Mucosa of gallbladder (tissue), 1 donor: Measurements from ENCODE around the gene CRYBA2. TPM values are rescaled to one million over a fixed set of nuclear protein-coding genes. Genes with fewer than 3 reads are reported as not detected.

Experiments used
- DNase-seq: peaks from one replicate; pipeline ENCODE4 v3.0.0-alpha.2; 2020; ENCODE audit warnings: low spot score
- total RNA-seq: library from RNA; stranded (reverse); gene quantifications from one replicate; pipeline ENCODE4 v1.2.1, GENCODE V29; 2021
- donor health status: DM: no; HTN: no; CAD: no.

CRYBA2 gene
- total RNA-seq, 1 donor from 2014 or later: not detected

DNA sequence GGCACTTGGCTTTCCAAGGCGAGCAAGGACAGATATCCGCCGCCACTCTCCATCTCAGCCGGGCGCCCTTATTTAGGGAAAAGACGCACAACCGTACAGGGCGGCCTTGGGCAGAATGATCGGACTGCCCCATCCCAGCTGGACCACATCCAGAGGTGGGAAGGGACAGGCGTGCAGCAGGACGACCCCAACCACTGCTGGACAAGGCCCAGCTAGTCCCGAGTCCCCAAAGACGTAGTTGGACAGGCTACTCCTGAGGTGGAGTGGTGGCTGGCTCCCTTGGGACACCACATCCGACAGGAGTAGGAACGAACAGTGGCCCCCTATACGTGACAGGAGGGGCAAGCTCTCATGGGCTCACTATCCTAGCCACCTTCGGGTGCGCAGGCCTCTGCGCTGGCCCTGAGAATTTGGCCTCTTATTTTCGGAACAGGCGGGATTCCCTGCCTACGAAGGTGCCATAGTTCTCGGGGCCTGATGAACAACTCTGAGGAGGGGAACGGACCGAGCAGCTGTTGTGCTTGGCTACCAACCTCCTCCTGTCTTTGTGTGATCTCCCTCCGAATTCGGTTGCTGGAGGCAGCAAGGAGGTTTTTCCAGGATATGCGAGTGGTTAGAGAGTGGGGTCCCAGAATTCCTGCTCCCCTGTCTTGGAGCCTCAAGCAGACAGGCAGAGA is 10.5 kb downstream of the CRYBA2 start:
- DNase-seq: no peak

DNA sequence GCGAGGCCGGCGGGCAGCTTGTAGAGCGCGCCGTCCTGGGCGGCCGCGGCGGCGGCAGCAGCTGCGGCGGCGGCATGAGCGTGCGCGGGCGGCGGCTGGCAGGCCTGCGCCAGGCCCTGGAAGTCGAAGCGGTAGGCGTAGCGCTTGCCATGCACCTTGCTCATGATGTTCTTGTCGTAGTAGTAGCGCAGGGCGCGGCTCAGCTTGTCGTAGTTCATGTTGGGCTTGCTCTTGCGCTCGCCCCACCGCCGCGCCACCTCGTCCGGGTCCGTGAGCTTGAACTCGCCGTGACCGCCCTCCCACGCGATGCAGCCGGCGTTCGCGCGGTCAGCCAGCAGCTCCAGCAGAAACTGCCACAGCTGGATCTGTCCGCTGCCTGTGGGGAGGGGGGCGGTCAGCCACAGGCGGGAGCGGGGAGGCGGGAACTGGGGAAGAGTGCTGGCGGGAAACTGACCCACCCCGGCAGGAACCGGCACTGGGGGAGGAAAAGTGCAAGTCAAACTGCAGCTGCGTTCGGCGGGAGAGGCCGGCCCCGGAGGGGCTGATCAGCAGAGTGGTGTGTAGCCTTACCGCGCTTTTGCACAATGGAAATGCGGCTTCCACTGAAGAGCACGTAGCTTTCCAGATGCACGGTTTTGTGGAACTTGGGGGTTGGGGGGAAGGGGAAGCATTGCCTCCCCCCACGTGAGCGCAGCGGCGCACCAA is 11.2 kb downstream of the CRYBA2 start:
- no peak for DNase-seq

DNA sequence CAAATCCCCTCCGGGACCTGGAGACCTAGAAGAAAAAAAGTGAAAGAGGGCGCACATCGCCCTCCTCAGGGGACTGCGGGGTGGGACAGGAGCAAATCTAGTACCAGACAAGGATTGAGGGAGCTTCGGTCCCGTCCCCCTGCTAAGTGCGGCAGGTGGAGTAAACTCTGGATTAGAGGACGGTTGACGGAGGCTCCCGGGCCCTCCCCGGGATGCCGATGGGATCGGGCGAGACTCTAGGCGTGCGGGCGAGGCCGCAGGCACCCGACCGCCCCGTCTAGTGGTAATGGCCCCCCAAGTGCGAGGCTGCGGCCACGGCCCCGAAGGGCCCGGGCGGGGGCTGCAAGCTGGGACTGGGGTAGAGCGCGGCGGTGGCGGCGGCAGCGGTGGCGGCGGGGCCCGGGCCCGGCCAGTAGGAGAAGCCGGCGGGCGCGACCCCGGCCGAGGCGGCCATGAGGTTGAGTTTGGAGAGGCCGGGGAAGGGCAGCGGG is 11.8 kb downstream of the CRYBA2 start:
- DNase-seq: no peak

DNA sequence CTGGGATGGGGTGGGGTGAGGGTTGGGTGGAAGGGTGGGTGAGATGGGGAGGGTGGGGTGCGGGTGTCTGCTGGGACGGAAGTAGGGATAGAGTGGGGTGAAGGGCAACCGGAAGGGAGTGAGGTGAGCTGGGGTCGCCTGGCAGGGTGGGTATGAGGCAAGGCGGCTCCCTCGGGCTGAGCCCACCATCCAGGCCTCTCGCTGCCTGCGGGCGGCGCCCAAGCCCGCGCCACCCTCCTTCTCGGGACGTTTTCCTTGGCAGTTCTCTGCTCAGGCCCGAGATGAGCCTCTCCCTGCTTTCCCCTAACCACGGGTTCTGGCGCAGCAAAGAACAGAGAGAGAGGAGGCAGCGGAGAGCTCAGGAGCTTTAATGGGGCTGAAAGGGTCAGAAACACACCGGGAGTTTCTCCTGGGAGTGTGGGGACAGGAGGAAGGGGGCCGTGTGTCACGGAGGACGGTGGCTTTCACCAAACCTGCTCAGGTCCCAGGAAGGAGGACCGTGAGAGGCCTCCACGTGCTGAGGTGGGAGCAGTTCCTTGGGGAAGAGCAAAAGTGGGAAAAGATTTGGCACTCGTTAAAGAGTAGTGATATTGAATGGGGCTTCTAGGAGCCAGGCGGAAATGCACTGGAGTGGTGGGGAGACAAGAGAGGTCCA is 12.4 kb downstream of the CRYBA2 start:
- no peak for DNase-seq

DNA sequence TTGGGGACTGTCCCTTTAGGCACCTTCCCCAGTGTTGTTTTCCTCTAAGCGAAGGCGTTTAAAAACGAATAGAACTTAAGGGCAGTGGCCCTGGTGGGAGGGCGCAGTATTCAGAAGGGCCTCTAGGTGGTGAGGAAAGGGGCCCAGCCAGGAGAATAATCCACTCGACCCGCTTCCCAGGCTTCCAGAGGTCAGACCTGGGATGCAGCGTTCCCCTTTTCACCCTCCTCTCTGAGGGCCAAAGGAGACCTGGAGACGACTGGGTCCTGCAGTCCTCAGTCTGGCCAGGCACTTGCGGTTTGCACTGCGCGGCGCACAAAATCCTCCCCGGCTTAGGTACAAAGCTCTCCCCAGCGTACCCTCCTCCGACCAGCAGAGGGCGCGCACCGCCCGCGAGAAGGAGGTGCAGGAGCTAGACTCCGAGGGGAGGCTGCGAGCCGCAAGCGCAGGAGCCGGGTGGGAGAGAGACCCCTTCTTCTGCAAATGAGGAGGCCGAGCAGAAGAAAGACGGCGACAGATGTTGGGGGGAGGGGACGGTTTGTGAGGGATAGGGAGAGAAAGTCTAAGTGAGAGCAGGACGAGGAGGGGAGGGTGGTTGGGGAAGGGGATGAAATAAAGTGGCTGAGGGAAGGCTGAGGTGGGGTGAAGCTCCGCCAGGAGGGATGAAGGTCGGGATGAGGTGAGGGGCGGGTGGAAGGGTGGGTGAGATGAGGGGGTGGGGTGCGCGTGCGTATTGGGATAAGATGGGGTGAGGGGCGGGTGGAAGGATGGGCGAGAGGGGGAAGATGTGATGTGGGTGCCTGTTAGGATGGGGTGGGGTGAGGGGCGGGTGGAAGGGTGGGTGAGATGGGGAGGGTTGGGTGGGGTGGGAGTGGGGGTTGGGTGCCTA is 13.1 kb downstream of the CRYBA2 start:
- DNase-seq: peak; percentile 74

DNA sequence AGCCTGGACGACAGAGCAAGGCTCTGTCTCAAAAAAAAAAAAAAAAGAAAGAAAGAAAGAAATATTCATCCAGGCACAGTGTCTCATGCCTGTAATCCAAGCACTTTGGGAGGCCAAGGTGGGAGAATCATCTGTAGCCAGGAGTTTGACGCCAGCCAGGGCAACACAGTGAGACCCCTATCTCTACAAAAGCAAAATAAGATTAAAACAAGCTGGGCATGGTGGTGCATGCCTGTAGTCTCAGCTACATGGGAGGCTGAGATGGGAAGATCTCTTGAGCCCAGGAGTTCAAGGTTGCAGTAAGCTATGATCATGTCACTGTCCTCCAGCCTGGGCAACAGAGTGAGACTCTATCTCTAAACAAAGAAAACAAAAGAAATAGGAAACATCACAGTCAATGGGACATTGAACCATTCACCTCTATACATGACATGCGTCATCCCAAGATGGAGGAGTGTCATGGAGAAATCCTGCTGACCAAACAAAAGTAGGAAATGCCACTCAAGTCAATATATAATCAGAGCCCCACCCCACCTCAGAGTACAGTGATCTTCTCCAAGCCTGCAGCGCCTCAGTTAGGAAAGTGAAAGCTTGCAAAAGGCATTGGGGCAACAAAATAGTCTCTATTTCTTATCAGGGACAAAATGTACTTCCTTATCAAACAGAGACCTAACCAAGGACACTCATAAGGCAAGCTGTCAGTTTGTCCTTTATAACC is 18.0 kb downstream of the CRYBA2 start:
- no peak for DNase-seq

DNA sequence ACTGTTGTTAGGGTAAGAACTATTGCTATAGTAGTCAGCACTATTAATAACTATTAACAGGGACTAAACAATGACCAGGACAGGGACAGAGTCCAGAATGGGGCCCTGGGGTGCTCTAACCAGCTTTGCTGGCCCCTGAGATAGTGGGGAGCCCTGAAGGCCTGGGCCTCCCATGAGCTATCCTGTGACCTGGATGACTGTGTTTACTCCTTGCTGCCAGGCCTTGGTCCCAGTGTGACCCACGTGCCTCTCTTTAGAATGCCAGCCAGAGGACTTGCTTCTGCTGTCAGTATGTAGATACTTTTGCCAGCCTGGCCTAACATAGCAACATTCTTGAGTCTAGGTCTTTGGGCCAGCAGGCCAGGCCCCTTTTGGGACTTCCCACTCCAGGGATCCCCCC is 22.3 kb downstream of the CRYBA2 start:
- no peak for DNase-seq

DNA sequence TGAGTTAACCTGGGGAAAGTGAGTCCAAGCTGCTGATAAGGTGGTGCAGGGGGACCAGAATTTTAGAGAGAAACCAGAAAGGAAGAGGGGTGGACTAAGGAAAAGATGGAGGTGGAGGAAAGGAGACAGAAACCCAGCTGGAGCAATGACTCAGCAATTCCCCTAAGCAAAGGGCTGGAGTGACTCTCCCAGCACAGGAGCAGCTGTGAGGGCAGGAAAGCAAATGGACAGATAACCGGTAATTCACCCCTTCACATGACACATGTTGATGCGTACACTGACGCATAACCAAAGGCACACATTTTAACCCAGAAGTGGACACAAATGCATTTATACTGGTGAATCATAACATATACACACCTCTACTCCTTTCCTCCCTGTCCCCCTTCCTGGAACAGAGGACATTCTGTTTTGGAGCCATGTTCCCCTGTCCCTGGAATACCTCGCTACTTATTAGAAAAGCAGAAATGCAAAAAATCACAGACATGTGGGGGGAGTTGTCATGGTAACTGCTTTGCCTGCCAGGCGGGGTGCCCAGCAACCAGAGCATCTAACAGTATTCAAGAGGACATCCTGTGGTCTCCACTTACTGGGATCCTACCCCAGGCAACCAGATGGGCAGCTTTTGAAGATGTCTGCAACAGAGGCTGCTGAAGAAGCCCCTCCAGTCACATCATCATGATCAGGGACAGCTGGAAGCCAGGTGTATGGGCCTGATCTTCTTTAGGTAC is 29.0 kb downstream of the CRYBA2 start:
- DNase-seq: no peak

DNA sequence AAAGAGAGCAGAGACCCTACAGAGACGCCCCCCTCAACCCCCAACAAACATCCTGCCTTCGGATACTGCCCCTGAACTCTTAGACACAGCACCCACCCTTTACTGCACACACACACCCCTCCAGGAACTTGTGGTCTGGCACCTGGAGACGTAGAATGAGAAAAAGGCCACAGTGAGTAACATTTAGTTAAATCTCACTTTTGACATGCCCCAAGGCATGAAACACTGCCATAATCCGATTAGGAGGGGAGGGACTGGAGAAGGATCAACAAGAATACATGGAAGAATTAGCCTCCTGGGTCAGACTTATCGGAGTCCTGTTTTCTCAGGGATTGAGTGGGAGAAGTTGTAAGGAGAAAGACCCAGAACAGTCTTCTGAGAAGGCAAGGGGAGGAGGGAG is 29.6 kb downstream of the CRYBA2 start:
- no peak for DNase-seq

DNA sequence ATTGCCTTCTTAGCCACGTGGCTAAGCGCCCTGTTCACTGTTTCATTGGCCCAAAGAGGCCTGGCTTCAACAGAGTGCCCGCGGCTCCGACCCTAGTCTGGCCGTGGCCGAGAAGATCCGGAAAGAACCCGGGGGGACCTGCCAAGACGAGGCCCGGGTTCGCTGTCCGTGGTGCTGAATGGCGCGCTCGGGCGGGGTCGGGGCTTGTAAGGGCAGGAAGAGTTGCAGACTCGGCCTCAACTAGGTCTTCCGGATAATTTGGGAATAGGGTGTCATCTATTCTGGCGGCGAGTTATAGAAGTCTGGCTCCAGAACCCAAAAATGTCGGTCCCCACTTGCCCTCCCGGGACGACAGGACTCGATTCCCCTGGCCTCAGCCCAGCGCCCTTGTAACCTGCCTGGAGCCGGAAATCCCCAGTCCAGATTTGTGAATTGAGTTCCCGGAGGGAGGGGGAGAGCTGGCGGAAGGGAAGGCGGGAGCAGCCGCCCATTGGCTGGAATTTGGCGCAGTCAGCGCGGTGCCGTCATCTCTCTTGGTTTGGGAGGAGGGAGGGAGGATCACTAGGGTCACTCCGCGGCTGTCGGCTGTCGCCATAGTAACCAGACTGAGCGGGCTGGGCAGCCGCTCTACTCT is 30.2 kb downstream of the CRYBA2 start:
- peak; percentile 65 for DNase-seq

DNA sequence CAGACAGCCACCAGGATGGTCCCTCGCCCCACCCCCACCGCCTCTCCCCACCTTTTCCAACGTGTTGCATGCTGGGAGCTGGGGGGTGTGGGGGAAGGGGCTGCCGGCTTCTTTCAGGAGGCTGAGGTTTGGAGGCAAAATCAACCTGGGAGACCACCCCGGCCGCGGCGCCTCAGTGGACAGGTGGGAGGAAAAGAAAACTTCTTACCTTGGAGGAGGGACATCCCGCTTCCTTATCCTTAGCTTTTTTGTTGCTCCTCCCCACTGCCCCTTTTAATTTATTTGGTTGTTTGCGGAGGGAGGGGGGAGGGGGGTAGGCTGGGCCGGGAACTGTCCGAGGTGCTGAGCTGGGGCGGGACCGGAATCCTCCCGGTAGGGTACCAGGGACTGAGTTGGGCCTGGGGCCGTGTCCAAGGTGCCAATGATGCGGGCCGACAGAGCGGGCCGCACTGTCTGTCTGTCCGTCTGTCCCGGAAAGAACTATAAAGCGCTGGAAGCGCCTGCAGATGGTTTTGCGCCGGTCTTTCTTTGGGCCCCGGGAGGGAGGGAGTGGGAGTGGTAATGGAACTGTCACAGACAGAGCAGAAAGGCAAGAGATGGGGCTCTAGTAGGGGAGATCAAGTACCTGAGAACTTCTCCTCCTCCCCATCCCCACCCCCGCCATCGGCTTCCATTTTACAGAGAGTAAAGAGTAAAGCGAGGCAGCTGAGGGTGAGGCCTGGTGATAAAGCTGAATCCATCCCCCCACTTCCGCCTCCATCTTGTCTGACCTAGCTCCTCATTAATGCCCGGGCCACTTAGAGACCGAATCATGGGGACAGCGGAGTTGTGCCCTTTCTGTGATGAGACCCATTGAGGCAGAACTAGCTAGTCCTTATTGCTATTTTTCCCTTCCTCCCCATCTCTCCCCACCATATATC is 31.3 kb downstream of the CRYBA2 start:
- no peak for DNase-seq

DNA sequence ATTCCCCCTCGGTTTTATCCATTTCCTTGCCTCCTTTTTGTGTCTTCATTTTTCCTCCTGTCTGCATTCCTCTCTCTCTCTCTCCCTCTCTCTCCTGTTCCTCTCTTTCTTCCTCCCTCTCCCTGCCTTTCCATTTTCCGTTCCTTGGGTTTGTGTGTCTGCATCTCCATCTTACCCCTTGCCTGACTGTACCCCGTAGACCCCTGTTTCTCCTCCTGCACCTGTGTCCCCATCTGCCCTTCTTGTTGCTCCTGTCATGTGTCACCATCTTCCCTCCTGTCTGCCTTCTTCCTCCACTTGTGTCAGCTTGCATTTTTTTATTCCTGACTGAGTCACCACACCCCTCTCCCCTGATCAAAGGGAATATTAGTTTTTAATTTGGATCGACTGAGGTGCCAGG is 32.0 kb downstream of the CRYBA2 start:
- DNase-seq: no peak

DNA sequence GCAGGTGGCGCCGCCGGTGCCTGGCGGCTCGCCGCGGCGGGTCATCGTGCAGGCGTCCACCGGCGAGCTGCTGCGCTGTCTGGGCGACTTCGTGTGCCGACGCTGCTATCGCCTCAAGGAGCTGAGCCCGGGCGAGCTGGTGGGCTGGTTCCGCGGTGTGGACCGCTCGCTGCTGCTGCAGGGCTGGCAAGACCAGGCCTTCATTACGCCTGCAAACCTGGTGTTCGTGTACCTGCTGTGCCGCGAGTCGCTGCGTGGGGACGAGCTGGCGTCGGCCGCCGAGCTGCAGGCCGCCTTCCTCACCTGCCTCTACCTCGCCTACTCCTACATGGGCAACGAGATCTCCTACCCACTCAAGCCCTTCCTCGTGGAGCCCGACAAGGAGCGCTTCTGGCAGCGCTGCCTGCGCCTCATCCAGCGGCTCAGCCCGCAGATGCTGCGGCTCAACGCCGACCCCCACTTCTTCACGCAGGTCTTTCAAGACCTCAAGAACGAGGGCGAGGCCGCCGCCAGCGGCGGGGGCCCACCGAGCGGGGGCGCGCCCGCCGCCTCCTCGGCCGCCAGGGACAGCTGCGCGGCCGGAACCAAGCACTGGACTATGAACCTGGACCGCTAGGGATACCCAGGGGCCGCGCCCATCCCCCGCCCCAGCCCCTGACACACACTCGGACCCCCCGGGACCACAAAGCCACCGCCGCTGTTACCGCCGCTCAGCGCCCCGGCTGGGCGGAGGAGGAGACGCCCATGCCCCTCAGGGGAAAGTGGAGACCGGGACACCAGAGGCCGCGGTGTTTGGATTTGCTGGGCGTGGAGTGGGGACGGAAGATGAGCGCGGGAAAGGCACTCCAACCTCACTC is 32.7 kb downstream of the CRYBA2 start:
- no peak for DNase-seq

DNA sequence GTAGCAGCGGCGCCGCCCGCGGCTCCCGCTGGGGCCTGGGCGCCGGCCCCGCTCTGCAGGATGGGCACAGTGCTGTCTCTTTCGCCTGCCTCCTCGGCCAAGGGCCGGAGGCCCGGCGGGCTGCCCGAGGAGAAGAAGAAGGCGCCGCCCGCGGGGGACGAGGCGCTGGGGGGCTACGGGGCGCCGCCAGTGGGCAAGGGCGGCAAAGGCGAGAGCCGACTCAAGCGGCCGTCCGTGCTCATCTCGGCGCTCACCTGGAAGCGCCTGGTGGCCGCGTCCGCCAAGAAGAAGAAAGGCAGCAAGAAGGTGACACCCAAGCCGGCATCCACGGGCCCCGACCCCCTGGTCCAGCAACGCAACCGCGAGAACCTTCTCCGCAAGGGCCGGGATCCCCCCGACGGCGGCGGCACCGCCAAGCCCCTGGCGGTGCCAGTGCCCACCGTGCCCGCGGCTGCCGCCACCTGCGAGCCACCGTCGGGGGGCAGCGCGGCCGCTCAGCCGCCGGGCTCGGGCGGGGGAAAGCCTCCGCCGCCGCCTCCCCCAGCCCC is 33.4 kb downstream of the CRYBA2 start:
- no peak for DNase-seq

DNA sequence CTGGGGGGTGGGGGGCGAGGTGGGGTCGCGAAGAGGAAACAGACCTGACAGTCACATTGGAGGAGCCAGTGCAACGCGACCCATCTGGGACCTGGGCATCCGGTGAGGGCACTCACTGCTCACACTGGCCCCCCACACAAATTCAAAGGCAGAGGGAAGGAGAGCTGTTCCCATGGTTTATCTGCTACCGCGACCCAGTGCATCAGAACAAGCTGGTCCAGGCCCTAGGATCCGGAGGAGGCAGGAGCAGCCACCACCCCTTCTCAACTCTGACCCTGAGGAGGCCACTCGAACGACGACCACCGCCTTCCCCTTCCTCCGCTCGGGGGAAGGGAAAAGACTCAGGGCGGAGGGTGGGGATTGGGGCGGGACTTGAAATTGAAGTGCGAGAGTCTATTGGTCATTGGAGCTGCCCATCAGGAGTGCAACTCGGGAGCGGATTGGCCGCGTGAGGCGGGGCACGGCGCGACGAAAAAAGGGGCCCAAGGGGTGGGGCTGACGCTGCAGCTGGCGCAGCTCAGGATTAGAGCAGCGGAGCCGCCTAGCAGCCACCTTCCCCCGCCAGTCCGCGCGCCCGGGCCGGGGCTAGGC is 34.0 kb downstream of the CRYBA2 start, which contains the start of gene CDK5R2:
TSS of gene CDK5R2 (plus strand) at position 526 of the 591 bp plus-strand sequence. CDS start 155 bp downstream, outside the sequence.
- DNase-seq: peak; percentile 66

DNA sequence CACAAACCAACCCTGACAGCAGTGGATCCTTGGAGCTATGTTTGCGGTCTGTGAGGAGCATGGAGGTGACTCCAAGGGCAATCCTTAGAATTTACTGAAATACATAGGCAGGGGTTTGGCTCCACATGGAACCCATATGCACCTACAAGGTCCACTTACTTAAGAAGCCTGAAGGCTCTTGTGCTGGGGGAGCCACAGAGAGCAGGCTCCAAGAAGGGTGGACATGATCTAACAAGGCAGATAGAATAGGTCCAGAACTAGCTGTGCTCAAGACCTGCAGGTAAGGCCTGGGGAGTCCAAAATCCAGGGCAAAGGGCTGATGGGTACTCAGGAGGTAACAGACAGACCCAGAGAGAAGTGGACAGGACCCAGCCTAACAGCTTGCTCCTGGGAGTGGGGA is 34.9 kb downstream of the CRYBA2 start:
- DNase-seq: no peak

DNA sequence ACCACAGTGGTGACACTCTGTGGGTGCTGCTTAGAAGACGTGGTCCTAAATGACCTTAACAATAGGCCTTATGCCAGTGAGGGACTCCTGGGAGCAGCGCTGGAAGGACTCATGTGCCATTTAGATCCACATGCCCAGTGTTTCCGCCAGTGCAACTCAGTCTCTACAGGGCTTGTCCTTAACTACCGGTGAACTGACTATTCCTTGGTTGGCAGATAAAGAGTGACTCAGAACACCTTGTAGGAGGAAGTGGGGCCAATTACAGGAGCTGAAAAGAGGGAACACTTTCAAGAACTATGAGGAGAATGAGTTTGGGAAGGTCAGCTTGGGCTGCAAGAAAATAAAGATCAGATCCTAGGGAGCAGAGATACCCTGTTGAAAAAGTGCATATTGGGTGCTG is 35.6 kb downstream of the CRYBA2 start:
- no peak for DNase-seq
